ENCODE data around the gene ZBTB3. TPM values are rescaled to one million over a fixed set of nuclear protein-coding genes. Genes with fewer than 3 reads are reported as not detected.

The ZBTB3 gene
- total and polyA plus RNA-seq, 9 of the 15 experiments (the other 6 are each of a cell fraction or from before 2014, with no cell fraction given): 1.9 to 10.0 (median 4.9) TPM

DNA sequence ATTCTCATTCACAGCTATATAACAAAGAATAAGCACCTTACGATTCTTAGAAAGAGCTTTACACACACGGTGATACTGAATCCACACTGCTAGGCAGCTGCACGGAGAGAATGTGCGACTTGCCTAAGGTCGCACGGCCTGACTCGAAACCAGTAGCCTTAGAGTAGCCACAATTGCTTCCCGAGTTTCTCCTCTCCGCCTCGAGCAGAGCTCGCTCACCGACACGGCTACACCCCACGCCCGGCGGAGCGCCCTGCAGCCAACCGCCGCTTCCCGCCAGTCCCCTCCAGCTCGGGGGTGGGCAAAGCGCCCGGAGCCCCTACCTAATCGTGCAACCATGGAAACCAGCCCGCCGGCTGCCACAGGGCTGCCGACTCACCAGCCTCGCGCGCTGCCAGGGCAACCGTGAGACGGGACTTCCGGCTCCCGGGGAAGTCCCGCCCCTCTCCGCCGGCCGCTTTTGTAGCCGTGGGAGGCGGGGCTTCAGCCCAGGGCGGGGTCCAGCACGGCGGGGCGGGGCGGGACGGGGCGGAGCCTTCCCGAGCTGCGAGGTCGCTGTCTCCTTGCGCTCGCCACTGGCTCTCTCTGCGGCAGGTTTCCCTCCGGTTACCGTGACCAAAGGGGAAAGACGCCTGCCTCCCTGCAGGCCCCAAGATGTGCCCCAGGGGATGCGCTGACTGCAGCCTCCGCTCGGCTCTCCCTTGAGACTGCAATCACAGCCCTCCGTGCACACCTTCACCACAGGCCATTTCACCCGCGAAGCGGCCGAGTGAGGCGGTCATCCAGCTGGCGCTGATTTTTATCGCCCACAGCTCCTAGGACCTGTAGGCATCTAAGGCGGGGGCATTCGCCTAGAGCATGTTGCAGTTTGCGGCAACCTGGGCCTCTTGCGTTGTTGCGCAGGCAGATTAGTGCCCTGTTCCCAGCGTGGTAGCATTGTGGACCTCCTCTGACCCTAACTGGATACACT lies 47.8 kb downstream of the ZBTB3 start (continued):
- TF ChIP-seq, protein P1, sequence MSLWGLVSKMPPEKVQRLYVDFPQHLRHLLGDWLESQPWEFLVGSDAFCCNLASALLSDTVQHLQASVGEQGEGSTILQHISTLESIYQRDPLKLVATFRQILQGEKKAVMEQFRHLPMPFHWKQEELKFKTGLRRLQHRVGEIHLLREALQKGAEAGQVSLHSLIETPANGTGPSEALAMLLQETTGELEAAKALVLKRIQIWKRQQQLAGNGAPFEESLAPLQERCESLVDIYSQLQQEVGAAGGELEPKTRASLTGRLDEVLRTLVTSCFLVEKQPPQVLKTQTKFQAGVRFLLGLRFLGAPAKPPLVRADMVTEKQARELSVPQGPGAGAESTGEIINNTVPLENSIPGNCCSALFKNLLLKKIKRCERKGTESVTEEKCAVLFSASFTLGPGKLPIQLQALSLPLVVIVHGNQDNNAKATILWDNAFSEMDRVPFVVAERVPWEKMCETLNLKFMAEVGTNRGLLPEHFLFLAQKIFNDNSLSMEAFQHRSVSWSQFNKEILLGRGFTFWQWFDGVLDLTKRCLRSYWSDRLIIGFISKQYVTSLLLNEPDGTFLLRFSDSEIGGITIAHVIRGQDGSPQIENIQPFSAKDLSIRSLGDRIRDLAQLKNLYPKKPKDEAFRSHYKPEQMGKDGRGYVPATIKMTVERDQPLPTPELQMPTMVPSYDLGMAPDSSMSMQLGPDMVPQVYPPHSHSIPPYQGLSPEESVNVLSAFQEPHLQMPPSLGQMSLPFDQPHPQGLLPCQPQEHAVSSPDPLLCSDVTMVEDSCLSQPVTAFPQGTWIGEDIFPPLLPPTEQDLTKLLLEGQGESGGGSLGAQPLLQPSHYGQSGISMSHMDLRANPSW (CRISPR knock-in tag; IDR thresholded peaks at IDR 0.05): no peak
- TF ChIP-seq, protein P2, sequence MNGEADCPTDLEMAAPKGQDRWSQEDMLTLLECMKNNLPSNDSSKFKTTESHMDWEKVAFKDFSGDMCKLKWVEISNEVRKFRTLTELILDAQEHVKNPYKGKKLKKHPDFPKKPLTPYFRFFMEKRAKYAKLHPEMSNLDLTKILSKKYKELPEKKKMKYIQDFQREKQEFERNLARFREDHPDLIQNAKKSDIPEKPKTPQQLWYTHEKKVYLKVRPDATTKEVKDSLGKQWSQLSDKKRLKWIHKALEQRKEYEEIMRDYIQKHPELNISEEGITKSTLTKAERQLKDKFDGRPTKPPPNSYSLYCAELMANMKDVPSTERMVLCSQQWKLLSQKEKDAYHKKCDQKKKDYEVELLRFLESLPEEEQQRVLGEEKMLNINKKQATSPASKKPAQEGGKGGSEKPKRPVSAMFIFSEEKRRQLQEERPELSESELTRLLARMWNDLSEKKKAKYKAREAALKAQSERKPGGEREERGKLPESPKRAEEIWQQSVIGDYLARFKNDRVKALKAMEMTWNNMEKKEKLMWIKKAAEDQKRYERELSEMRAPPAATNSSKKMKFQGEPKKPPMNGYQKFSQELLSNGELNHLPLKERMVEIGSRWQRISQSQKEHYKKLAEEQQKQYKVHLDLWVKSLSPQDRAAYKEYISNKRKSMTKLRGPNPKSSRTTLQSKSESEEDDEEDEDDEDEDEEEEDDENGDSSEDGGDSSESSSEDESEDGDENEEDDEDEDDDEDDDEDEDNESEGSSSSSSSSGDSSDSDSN (IDR thresholded peaks at IDR 0.05; ENCODE audit: borderline replicate concordance in 1 of 2, low read depth in 2 of 2, low read length in 2 of 2): no peak
- TF ChIP-seq PML (IDR thresholded peaks at IDR 0.05; ENCODE audit: low read length): 0 out of 2 replicates have a peak, but pooled peaks have one; percentile 34
- TF ChIP-seq RBM25 (IDR thresholded peaks at IDR 0.05; ENCODE audit: low read depth, low read length, severe bottlenecking): no peak
- TF ChIP-seq PHF8 (IDR thresholded peaks at IDR 0.05; ENCODE audit: borderline replicate concordance, low read length): peak; percentile 73; the same call in 1 of the 2 replicates
- no peak; the same call in 1 of the 2 replicates for TF ChIP-seq SAFB (IDR thresholded peaks at IDR 0.05; ENCODE audit: borderline replicate concordance, low read depth, low read length)
- no peak for TF ChIP-seq ZNF41 (CRISPR knock-in tag; conservative IDR thresholded peaks at IDR 0.05)
- TF ChIP-seq GTF2F1 (IDR thresholded peaks at IDR 0.05; ENCODE audit: low read depth, low read length): no peak
- 0 out of 2 replicates have a peak, but pooled peaks have one; percentile 49 for TF ChIP-seq RBM34 (IDR thresholded peaks at IDR 0.05; ENCODE audit: borderline replicate concordance, insufficient read depth, low read length)
- TF ChIP-seq EP400 (IDR thresholded peaks at IDR 0.05): no peak; the same call in 1 of the 2 replicates
- TF ChIP-seq, protein P3, sequence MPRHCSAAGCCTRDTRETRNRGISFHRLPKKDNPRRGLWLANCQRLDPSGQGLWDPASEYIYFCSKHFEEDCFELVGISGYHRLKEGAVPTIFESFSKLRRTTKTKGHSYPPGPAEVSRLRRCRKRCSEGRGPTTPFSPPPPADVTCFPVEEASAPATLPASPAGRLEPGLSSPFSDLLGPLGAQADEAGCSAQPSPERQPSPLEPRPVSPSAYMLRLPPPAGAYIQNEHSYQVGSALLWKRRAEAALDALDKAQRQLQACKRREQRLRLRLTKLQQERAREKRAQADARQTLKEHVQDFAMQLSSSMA (CRISPR knock-in tag; IDR thresholded peaks at IDR 0.05): peak; percentile 69; the same call in 1 of the 2 replicates
- TF ChIP-seq POLR2AphosphoS5 (IDR thresholded peaks at IDR 0.05; ENCODE audit: control insufficient read depth, insufficient read depth, low read depth, low read length): peak; percentile 68; the same call in 1 of the 2 replicates
- no peak for TF ChIP-seq TEAD4 (IDR thresholded peaks at IDR 0.05; ENCODE audit: low read length)
- no peak for TF ChIP-seq TEAD4 (CRISPR knock-in tag; IDR thresholded peaks at IDR 0.05; ENCODE audit: borderline replicate concordance)
- TF ChIP-seq KLF10 (CRISPR knock-in tag; IDR thresholded peaks at IDR 0.05): peak; percentile 84
- peak; percentile 7; the same call in 1 of the 2 replicates for TF ChIP-seq CREM (IDR thresholded peaks at IDR 0.05; ENCODE audit: low read depth)
- TF ChIP-seq WHSC1 (IDR thresholded peaks at IDR 0.05; ENCODE audit: low read length): no peak

Data from K562 (cell line).